NCI-H2171 treated with DMSO at 0.1 percent for 48 hours (cell line): ENCODE data around the gene SMAD3.

Experiments used
- DNase-seq: peaks from one replicate; lab custom pipeline; 2025; lab: John Stamatoyannopoulos, UW

The SMAD3 gene

GRCh38 chr15:67036775-67037555, 28.4 kb upstream of the SMAD3 start:
- no peak for DNase-seq

- peak; percentile 16 for DNase-seq
These were observed 27.7 kb upstream of the SMAD3 start for GRCh38 chr15:67037694-67038093.

- DNase-seq = no peak
These were observed 26.7 kb upstream of the SMAD3 start for GRCh38 chr15:67038736-67039135.

- DNase-seq = no peak
These were observed 25.9 kb upstream of the SMAD3 start for GRCh38 chr15:67039384-67040075.

- DNase-seq = no peak
These were observed 25.1 kb upstream of the SMAD3 start for GRCh38 chr15:67040277-67040676.

- DNase-seq = no peak
These were observed 22.8 kb upstream of the SMAD3 start for GRCh38 chr15:67042551-67043142.

- DNase-seq = no peak
These were observed 21.2 kb upstream of the SMAD3 start for GRCh38 chr15:67043939-67044771.

- DNase-seq = no peak
These were observed 18.2 kb upstream of the SMAD3 start for GRCh38 chr15:67047149-67047661.

GRCh38 chr15:67048281-67049279, 16.8 kb upstream of the SMAD3 start:
- no peak for DNase-seq

- DNase-seq = no peak
These were observed 15.9 kb upstream of the SMAD3 start for GRCh38 chr15:67049351-67050044.

- DNase-seq = no peak
These were observed 15.3 kb upstream of the SMAD3 start for GRCh38 chr15:67050062-67050461.

- no peak for DNase-seq
These were observed 14.8 kb upstream of the SMAD3 start for GRCh38 chr15:67050522-67051087.

GRCh38 chr15:67051088-67052045, 14.0 kb upstream of the SMAD3 start:
- DNase-seq = no peak

GRCh38 chr15:67054676-67055075, 10.7 kb upstream of the SMAD3 start:
- DNase-seq = no peak

GRCh38 chr15:67059127-67059553, 6.3 kb upstream of the SMAD3 start:
- no peak for DNase-seq

GRCh38 chr15:67061811-67062368, 3.5 kb upstream of the SMAD3 start:
- DNase-seq = no peak

GRCh38 chr15:67062369-67062985, 2.9 kb upstream of the SMAD3 start:
- DNase-seq = no peak
